Medulla oblongata (tissue), 1 donor: ENCODE measurements around the gene COPS7A.

ENCODE experiments used
- DNase-seq: peaks from one replicate; pipeline ENCODE4 v3.0.0-alpha.2; 2015; ENCODE audit errors: extremely low spot score

COPS7A gene, protein sequence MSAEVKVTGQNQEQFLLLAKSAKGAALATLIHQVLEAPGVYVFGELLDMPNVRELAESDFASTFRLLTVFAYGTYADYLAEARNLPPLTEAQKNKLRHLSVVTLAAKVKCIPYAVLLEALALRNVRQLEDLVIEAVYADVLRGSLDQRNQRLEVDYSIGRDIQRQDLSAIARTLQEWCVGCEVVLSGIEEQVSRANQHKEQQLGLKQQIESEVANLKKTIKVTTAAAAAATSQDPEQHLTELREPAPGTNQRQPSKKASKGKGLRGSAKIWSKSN

GRCh38 chr12:6723607-6724408 lies at the start of gene COPS7A:
TSS of gene COPS7A (plus strand) at chr12:6724046. CDS start at chr12:6724657, 611 bp downstream.
- peak; percentile 99 for DNase-seq

GRCh38 chr12:6676962-6677361 lies 46.9 kb upstream of the COPS7A start:
- DNase-seq = no peak

DNA sequence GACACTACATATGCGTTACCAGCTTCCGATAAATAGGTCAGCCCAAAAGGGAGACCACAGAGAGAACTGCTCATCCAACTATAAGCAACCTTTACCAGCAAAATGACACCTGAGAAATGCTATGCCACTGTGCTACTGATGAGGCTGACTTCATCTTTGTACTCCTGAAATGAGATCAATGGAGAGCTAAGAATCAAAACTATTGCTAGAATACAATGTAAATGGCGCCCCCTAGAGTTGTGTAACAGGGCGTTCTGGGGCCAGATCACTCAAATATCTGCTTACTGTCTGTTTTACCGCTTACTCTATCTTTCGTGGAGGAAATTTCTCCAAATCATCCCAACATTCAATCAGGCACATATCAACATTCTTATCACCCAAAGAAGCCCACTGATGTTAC lies 39.2 kb upstream of the COPS7A start:
- peak; percentile 36 for DNase-seq

DNA sequence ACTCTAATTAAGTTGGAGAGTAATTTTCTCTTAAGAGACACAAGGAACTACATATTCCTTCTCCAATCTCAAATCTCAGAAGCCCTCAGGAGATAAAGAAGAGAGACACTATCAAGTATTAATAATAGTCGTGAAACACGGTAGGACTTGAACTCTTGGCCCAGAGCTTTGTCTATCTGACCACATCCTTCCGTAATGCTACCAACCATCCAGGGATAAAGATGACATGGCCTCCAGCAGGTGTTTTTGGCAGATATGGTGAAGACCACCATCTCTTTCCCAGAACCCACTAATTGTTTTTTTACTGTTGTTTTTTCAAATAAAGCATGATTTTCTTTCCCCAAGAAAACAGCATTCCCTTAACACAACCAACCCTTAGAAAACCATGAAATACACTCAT lies 38.0 kb upstream of the COPS7A start:
- no peak for DNase-seq

DNA sequence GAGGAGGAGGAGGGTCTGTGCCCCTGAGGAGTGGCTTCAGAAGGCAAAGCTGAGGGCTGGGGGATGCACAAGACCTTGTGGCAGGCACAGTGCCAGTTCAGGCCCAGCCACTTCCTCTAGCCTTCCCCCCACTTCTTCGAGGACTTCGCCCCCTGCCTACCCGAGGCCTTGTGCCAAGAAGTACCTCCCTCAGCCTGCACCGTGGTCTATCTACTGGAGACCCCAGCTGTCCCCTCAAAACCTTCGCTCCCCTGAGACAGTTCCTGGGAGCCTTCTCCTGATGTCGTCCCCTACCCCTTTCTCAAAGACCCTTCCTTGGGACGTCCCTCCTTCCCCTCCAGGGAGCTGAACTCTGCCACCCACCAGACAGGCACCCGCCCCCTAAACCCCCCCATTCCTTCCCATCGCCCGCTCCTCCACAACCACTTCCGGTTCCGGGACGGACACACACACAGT lies 35.3 kb upstream of the COPS7A start:
- DNase-seq = peak; percentile 95

DNA sequence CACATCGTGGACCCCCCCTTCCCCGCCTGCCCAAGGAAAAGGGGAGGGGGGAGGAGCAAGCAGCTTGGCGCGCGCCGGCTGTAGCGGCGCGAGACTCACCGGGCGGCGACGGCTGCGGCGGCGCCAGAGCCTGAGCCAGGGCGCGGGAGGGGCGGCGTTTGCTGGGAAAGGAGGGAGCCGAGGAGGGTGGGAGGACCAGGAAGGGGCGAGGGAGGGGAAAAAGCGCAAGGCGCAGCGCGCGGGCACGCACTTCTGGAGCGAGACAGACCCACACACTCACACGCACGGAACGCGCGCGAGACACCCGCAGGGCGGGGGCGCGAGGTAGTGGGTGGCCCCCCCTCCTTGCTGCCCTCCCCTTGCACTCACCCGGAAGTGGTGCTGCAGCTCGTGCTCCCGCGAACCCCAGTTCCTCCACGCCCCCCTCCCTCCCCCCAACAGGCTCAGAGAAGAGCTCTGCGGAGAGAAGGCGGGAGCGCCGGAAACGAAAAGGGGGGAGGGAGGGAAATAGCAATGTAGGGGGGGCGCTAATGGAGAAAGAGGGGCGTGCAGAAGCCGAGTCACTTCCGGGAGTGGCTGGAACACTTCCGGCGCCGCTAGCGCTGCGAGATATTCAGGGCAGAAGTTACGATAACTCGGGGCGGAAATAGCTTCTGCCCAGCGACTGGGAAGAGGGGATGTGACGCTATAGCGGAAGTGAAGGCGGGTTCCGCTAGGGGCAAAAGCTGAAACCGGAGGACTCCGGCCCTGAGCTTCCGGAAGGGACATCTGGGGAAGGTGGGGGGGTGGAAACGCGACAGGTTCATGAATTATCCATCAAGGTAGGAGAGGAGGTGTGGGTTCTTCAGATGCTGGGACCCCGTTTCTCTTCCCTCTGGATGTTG lies 34.6 kb upstream of the COPS7A start, which contains the start of gene ZNF384:
Gene ZNF384 (minus strand): TSS at position 377 of the 884 bp plus-strand sequence. CDS start 9,855 bp downstream, outside the sequence.
- DNase-seq = peak; percentile 100

DNA sequence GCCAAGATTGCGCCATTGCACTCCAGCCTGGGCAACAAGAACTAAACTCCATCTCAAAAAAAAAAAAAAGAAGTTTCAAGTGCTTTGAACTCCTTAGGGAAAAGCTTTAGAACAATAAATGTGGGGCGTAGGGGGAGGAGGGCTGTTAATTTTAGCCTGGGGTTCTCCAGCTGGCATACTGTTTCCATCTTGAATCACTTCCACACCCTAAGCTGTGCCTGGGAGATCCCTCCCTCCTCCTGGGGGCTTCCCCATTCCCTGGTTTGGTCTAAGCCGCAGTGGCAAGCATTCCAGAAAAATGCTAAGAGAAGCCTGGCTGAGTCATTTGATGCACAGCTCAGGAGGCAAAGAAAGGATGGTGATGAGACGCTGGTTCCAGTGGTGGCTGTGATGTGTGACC lies 32.4 kb upstream of the COPS7A start:
- peak; percentile 24 for DNase-seq

DNA sequence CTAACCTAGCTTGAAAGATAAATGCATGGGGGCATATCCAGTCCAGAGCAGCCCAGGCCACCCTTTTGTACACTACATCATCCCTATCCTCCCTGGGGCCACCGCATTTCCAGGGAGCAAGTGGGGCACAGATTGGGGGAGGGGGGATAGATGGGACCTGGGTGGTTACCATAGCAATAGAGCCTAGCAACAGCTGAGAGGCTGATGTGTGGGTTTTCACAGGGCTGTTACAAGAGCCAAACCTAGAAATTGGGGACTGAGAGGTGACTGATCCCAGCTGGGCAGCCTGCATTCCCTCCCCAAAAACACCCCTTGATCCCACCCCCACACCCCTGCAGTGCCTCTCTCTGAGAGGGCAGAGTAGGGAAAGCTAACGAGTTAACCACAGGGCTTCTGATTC lies 31.0 kb upstream of the COPS7A start:
- DNase-seq = no peak

GRCh38 chr12:6693832-6694355 lies 30.0 kb upstream of the COPS7A start:
- DNase-seq = no peak

GRCh38 chr12:6694701-6695100 lies 29.1 kb upstream of the COPS7A start:
- DNase-seq = no peak

GRCh38 chr12:6695313-6696045 lies 28.4 kb upstream of the COPS7A start:
- DNase-seq = no peak

DNA sequence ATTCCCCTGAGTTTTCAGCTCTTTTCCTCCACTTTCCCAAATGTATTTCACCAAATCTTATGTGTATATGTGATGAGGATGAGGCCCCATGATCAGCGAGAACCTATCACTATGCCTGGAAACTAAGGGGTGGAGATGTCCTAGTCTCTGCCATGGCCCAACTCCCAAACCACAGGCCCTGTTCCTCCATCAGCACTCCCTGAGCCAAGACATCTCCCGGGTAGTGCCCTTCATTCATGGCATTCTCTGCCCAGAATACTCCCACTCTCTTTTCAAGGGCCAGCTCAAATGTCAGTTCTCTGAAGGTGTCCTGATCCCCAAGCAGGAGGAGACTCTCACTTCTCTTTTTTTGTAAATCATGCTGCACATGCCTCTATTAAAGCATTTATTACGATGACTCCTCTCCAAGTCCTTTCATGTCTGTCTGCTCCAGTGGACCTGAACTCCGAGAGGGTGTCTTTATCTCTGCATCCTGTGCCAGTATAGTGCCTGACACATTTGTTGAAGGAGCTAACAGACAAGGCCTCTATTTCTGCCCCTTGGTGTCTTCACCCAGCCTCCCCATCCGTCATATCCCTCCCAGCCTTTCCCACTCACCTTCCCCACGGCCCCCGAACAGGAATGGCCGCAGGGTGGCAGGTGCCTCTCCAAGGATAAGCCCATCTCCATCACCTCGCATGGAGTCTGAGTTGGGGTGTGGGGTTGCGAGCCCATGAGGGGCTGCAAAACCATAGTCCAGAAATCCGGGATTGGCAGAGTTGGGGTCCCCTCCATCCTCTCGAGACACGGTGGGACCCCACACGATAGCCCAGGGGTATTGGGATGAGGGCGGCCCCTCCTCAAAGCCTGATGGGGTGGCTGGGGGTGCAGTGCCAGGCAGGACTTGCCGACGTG lies 26.9 kb upstream of the COPS7A start:
- no peak for DNase-seq

GRCh38 chr12:6697584-6698351 lies 26.1 kb upstream of the COPS7A start:
- DNase-seq = peak; percentile 36

- DNase-seq = no peak
Measured at GRCh38 chr12:6698352-6699046, 25.3 kb upstream of the COPS7A start.

- no peak for DNase-seq
Measured at GRCh38 chr12:6699259-6699988, 24.4 kb upstream of the COPS7A start.

- no peak for DNase-seq
Measured at GRCh38 chr12:6699989-6700645, 23.7 kb upstream of the COPS7A start.

- no peak for DNase-seq
Measured at GRCh38 chr12:6700646-6701051, 23.2 kb upstream of the COPS7A start, which contains the start of gene PIANP. TSS of gene PIANP (minus strand) at chr12:6700815. CDS start at chr12:6698061, 2,754 bp downstream.
